GM21619 (cell line): Measurements from ENCODE around the gene NR2F2.
"Not testable (repeated sequence)": the region's sequence is repeated elsewhere in the genome, so short reads cannot be mapped to it uniquely, and the experiment has no call there.

Experiments used
- ATAC-seq: cut with Tn5 transposase; IDR thresholded peaks from one replicate; pipeline ENCODE4 v1.9.1; 2021; ENCODE audit not compliant: unreplicated experiment

NR2F2 gene

GRCh38 chr15:96365781-96366525 is 35.5 kb downstream of the NR2F2 start:
- no peak for ATAC-seq

GRCh38 chr15:96366526-96366877 is 36.0 kb downstream of the NR2F2 start:
- no peak for ATAC-seq

- no peak for ATAC-seq
These were observed 37.1 kb downstream of the NR2F2 start for GRCh38 chr15:96367311-96368200.

- no peak for ATAC-seq
These were observed 38.9 kb downstream of the NR2F2 start for GRCh38 chr15:96369351-96369750.

- no peak for ATAC-seq
These were observed 39.5 kb downstream of the NR2F2 start for GRCh38 chr15:96369825-96370621.

GRCh38 chr15:96372554-96372953 is 42.1 kb downstream of the NR2F2 start:
- peak; percentile 66 for ATAC-seq

GRCh38 chr15:96374499-96374898 is 44.0 kb downstream of the NR2F2 start:
- ATAC-seq, result no peak

- ATAC-seq, result not testable (repeated sequence)
These were observed 49.1 kb downstream of the NR2F2 start for GRCh38 chr15:96379592-96379991.

- ATAC-seq, result no peak
These were observed 51.0 kb downstream of the NR2F2 start for GRCh38 chr15:96381463-96381862.

- no peak for ATAC-seq
These were observed 54.7 kb downstream of the NR2F2 start for GRCh38 chr15:96385195-96385594.

GRCh38 chr15:96388673-96389072 is 58.2 kb downstream of the NR2F2 start:
- no peak for ATAC-seq
